ENCODE results near the gene PXK. TPM values are rescaled to one million over a fixed set of nuclear protein-coding genes. Genes with fewer than 3 reads are reported as not detected.

Gene PXK
- total RNA-seq, 2 experiments from 2014 or later = 68.7 to 125 TPM

GRCh38 chr3:58296269-58296668 is 36.4 kb upstream of the PXK start:
- ChIA-PET CTCF (ENCODE audit: unreplicated experiment) (no interaction called here), POLR2A (interaction anchor here (0.9 kb wide), 1 partner anchor 16 kb away, joined by 3 read pairs; no protein-coding TSS in a partner anchor)
- Histone ChIP-seq H3K4me1 (ENCODE audit: insufficient read depth, low read length, poor library complexity, severe bottlenecking) (no peaks in the 10 kb centered on the region), H3K9me3 (ENCODE audit: low read length) (0 out of 2 replicates have a peak, but pooled peaks cover 3% of the 10 kb centered on the region), H3K36me3 (ENCODE audit: insufficient read depth, low read length) (no peaks in the 10 kb centered on the region), H3K4me3 (ENCODE audit: low read depth, low read length, poor library complexity, severe bottlenecking) (no peak overlapping the region), H4K20me1 (ENCODE audit: insufficient read depth, low read length) (no peaks in the 10 kb centered on the region), H3K79me2 (ENCODE audit: insufficient read depth, low read depth, low read length) (no peaks in the 10 kb centered on the region), H3K9me2 (ENCODE audit: insufficient read depth, low read length) (no peaks in the 10 kb centered on the region), H3K27ac (ENCODE audit: low read depth, low read length, poor library complexity, severe bottlenecking) (no peak overlapping the region), H3K4me2 (ENCODE audit: low read length) (no peak overlapping the region), H2AFZ (ENCODE audit: low read length) (no peak overlapping the region)
- no TSS peak for BruUV-seq (replicated peaks)
- intact Hi-C loops (cut with micrococcal nuclease; ENCODE audit: unreplicated experiment) = no loop called here
- no peak for DNase-seq (ENCODE audit: low spot score)
- TF ChIP-seq EZH2phosphoT487 (IDR thresholded peaks at IDR 0.05; ENCODE audit: borderline replicate concordance, low read depth, low read length) = no peak
- no peak for TF ChIP-seq CTCF (conservative IDR thresholded peaks at IDR 0.05; ENCODE audit: low read length)

- H3K4me2 ChIP-seq (ENCODE audit: low read length) = no peak overlapping the region
- H3K79me2 ChIP-seq (ENCODE audit: insufficient read depth, low read depth, low read length) = no peaks in the 10 kb centered on the region
- no peaks in the 10 kb centered on the region for H3K4me1 ChIP-seq (ENCODE audit: insufficient read depth, low read length, poor library complexity, severe bottlenecking)
- peaks cover 9% of the 10 kb centered on the region for H3K9me3 ChIP-seq (ENCODE audit: low read length)
- no peak for DNase-seq (ENCODE audit: low spot score)
- TF ChIP-seq CTCF (conservative IDR thresholded peaks at IDR 0.05; ENCODE audit: low read length) = no peak
- TF ChIP-seq EZH2phosphoT487 (IDR thresholded peaks at IDR 0.05; ENCODE audit: borderline replicate concordance, low read depth, low read length) = no peak
- no TSS peak for BruUV-seq (replicated peaks)
- no peak overlapping the region for H3K4me3 ChIP-seq (ENCODE audit: low read depth, low read length, poor library complexity, severe bottlenecking)
- POLR2A ChIA-PET = no interaction called here
- CTCF ChIA-PET (ENCODE audit: unreplicated experiment) = interaction anchor here (1.4 kb wide), 1 partner anchor 109 kb away, joined by 3 read pairs; no protein-coding TSS in a partner anchor
- H3K9me2 ChIP-seq (ENCODE audit: insufficient read depth, low read length) = no peaks in the 10 kb centered on the region
- H3K27ac ChIP-seq (ENCODE audit: low read depth, low read length, poor library complexity, severe bottlenecking) = no peak overlapping the region
- H2AFZ ChIP-seq (ENCODE audit: low read length) = no peak overlapping the region
- no peaks in the 10 kb centered on the region for H4K20me1 ChIP-seq (ENCODE audit: insufficient read depth, low read length)
- H3K36me3 ChIP-seq (ENCODE audit: insufficient read depth, low read length) = no peaks in the 10 kb centered on the region
- intact Hi-C loops (cut with micrococcal nuclease; ENCODE audit: unreplicated experiment) = no loop called here
These were observed 35.8 kb upstream of the PXK start for GRCh38 chr3:58296843-58297242.

GRCh38 chr3:58298190-58298589 is 34.5 kb upstream of the PXK start:
- intact Hi-C loops (cut with micrococcal nuclease; ENCODE audit: unreplicated experiment) = no loop called here
- Histone ChIP-seq H3K4me2 (ENCODE audit: low read length) (no peak overlapping the region), H3K79me2 (ENCODE audit: insufficient read depth, low read depth, low read length) (no peaks in the 10 kb centered on the region), H3K9me3 (ENCODE audit: low read length) (peaks cover 14% of the 10 kb centered on the region), H4K20me1 (ENCODE audit: insufficient read depth, low read length) (no peaks in the 10 kb centered on the region), H3K4me3 (ENCODE audit: low read depth, low read length, poor library complexity, severe bottlenecking) (no peak overlapping the region), H3K9me2 (ENCODE audit: insufficient read depth, low read length) (no peaks in the 10 kb centered on the region), H3K4me1 (ENCODE audit: insufficient read depth, low read length, poor library complexity, severe bottlenecking) (no peaks in the 10 kb centered on the region), H2AFZ (ENCODE audit: low read length) (no peak overlapping the region), H3K27ac (ENCODE audit: low read depth, low read length, poor library complexity, severe bottlenecking) (no peak overlapping the region), H3K36me3 (ENCODE audit: insufficient read depth, low read length) (no peaks in the 10 kb centered on the region)
- no peak for DNase-seq (ENCODE audit: low spot score)
- CTCF ChIA-PET (ENCODE audit: unreplicated experiment) = interaction anchor here (1.4 kb wide), 1 partner anchor 110 kb away, joined by 3 read pairs; no protein-coding TSS in a partner anchor
- TF ChIP-seq CTCF (conservative IDR thresholded peaks at IDR 0.05; ENCODE audit: low read length) (no peak), EZH2phosphoT487 (IDR thresholded peaks at IDR 0.05; ENCODE audit: borderline replicate concordance, low read depth, low read length) (no peak)
- no TSS peak for BruUV-seq (replicated peaks)
- POLR2A ChIA-PET = no interaction called here

All from OCI-LY7 (cell line).